ENCODE data around the gene ERFL.

Gene ERFL

GRCh38 chr19:41870401-41870873 lies 57.8 kb downstream of the ERFL start:
- peak overlapping the region; percentile 99; the same call in 1 of the 2 replicates for H3K27ac ChIP-seq
- no peak for TF ChIP-seq CTCF (conservative IDR thresholded peaks at IDR 0.05)

- H3K27ac ChIP-seq, result peak overlapping the region; percentile 99; the same call in 1 of the 2 replicates
- TF ChIP-seq CTCF (conservative IDR thresholded peaks at IDR 0.05), result no peak
Measured at GRCh38 chr19:41869374-41869955, 58.8 kb downstream of the ERFL start.

GRCh38 chr19:41868989-41869300 lies 59.3 kb downstream of the ERFL start:
- H3K27ac ChIP-seq, result peak overlapping the region; percentile 99
- no peak for TF ChIP-seq CTCF (conservative IDR thresholded peaks at IDR 0.05)

GRCh38 chr19:41868120-41868988 lies 59.9 kb downstream of the ERFL start:
- peak overlapping the region; percentile 99 for H3K27ac ChIP-seq
- no peak for TF ChIP-seq CTCF (conservative IDR thresholded peaks at IDR 0.05)

- TF ChIP-seq CTCF (conservative IDR thresholded peaks at IDR 0.05), result no peak
- H3K27ac ChIP-seq, result peak overlapping the region; percentile 99
Measured at GRCh38 chr19:41866284-41866683, 62.0 kb downstream of the ERFL start.

- no peak for TF ChIP-seq CTCF (conservative IDR thresholded peaks at IDR 0.05)
- H3K27ac ChIP-seq, result peak overlapping the region; percentile 99
Measured at GRCh38 chr19:41864374-41864773, 63.9 kb downstream of the ERFL start.

- peak overlapping the region; percentile 99; the same call in 1 of the 2 replicates for H3K27ac ChIP-seq
- TF ChIP-seq CTCF (conservative IDR thresholded peaks at IDR 0.05), result no peak
Measured at GRCh38 chr19:41863209-41863931, 64.9 kb downstream of the ERFL start.
